IPS-NIHi7 (cell line): ENCODE measurements around the gene TBXA2R.
A peak's percentile ranks its signal among the peaks of the same experiment; 100 is the strongest.
"Not testable (repeated sequence)": the region's sequence is repeated elsewhere in the genome, so short reads cannot be mapped to it uniquely, and the experiment has no call there.

Source experiments
- DNase-seq: peaks from one replicate; pipeline ENCODE4 v3.0.0; 2012; ENCODE audit warnings: mixed read lengths; ENCODE audit errors: extremely low spot score

TBXA2R gene

DNA sequence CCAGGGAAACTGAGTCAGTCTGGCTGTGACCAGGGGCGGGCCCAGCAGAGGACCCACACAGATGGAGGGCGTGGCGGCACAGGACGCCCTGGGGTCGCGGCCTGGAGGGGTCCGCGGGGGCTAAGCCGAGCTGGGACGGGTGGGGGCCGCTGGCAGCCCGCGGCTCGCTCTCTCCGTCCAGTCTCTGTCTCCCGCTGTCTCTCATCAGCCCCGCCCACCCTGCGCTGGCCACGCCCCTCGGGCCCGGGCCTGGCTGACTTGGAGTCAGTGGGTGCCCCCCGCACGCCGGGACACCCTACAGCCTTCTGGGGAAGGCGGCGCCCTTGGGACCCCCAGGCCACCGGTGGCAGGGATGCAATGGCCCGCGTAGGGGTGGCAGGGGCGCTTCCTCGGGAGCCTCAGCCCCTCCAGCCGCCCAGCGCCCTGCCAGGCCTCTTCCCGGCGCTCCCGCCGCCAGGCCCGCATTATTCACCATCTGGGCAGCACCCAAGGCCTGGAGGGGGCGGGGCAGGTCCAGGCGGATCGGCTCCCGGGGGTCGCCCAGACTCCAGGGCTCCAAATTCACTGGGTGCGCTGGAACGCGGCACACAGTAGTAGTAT is at the start of gene TBXA2R:
TSS of gene TBXA2R (minus strand) at position 186 of the 600 bp plus-strand sequence. CDS start 6,241 bp downstream, outside the sequence.
- DNase-seq: peak; percentile 84

DNA sequence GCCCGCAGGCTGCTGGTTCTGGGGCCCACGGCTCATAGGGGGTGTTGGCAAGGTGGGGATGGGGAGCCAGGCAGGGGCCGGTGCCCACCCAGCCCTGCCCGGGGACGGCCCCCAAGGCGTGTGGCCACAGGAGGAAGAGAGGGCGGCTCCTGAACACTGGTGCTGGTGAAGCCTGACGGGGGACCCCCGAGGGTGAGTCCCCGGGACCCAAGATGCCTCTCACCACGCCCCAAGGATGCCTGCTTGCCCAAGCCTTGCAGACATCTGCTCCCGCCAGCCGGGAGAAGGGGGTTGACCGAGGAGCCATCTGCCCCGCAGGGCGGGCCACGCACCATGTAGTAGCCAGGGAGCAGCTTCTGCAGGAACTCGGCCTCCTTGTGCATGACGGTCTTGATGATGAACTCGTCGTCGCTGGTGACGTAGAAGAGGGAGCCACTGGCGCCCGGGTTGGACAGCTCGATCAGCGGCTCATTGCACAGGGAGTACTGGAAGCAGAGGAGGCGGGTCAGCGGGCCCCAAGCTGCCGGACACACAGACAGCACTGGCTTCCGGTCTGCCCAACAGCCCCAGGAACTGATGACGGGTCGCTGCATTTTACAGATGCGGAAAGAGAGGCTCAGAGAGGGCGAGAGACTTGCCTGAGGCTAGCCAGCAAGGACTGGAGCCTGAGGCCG is 49.5 kb upstream of the TBXA2R start:
- DNase-seq: no peak

DNA sequence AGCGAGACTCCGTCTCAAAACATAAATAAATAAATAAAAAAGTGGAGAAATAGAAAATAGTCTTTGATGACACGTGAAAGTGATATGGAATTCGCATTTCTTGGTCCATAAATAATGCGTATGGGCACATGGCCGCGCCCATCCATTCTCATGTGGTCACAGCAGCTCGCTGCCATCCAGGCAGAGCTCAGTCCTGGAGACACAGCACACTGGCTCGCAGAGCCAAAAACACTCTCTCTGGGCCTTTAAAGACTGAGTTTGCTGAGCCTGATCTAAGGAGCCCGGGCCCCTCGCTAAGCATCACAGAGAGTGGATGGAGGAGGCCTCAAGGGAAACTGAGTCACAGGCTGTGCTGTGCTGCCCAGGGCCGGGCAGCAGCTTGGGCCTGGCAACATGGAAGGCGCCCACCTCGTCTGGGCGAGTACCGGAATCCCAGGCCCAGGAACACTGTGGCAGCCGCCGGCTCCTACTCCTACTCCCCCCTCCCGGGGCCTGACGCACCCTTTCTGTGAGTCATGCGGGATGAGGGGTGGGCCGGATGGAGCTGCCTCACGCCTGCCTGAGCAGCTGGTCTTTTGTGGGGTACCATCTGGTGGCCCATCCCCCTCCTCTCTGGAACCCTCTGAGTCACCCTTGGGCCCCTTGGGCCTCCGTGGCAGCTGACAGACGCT is 48.9 kb upstream of the TBXA2R start:
- DNase-seq: no peak

DNA sequence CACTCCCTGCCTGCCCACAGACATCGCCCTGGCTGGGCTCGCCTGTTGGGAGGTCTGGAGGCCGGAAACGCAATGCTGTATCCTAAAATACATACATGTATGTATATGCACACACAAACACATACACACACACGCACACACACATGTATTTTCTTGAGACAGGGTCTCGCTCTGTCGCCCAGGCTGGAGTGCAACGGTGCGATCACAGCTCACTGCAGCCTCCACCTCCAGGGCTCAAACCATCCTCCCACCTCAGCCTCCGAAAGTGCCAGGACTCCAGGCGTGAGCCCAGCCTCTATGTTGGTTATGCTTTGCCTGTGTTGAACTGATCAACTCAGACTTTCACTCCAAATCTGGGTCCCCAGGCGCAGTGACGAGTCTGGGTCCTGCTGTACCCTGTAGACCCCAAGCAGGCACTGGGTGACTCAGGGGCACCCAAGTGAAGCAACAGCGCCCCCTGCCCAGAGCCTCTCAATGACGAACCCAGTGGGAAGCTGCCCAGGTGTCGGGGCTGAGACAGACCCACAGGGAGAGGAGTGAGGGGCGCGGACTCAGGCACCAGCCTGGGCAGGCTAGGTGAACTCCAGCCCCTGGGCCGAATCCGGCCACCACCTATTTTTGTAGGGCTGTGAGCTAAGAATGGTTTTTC is 47.3 kb upstream of the TBXA2R start:
- peak; percentile 62 for DNase-seq

DNA sequence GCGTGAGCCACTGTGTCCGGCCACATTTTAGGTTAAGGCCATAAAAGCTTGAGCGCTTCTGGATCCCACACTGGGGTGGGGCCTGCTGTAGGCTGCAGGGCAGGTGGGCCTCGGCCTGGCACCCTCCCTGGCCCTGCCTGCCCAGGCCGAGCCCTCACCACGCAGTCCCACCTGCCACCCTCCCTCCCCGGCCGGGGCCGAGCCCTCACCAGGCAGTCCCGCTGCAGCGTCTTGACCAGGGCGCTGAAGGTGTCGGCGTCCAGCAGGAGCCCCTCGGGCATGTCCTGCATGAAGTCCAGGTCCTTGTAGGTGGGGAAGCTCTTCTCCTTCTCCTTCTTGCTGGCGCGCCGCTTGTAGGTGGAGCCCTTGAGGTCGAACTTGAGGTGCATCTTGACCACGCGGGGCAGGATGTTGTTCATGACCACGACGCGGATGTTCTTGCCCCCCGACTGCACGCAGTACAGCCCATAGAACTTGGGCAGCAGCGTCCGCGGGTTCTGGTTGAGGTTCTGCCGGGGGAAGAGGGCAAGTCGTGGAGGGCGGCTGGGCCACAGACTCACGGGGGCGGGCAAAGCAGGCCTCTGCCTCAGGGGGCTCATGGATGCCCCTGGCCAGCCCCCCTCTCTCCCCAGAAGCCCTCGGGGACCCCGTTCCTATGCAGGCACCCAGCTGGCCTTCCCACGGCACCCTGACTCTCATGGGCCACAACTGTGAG is 46.6 kb upstream of the TBXA2R start:
- no peak for DNase-seq

DNA sequence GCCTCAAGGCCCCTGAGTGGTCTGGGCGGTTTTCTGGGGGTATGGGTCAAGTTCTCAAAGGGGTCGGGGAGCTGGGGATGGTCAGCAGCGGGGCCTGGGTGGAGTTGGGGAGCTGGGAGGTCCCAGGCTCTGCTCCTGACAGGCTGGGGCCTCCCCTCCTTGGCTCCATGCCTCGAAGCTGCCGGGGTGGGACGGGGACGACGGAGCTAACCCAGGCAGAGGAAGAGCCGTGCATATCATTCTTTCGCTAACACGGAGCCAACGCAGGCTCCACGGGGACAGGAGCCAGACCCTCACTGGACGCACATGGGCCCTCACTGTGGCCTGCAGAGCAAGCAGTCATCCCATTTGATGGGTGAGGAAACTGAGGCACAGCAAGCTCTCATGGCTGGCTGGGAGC is 45.7 kb upstream of the TBXA2R start:
- DNase-seq: no peak

DNA sequence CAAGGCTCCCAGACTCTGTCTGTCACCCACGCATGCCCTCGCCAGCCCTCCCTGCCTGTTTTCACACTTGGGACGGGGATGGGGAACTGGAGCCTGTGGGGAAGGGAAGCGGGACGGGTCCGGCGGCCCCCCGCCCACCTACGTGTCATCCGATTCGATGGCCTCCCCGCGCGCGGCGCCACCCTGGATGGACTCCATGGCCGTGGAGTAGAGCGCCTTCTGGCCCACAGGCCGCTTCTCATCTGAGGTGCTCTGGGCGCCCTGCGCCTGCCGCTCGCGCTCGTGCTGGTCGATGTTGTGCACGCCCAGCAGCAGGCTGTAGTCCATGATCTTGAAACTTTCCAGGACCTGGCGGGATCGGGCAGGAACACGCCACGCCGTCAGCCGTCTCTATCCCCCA is 45.0 kb upstream of the TBXA2R start:
- DNase-seq: no peak

DNA sequence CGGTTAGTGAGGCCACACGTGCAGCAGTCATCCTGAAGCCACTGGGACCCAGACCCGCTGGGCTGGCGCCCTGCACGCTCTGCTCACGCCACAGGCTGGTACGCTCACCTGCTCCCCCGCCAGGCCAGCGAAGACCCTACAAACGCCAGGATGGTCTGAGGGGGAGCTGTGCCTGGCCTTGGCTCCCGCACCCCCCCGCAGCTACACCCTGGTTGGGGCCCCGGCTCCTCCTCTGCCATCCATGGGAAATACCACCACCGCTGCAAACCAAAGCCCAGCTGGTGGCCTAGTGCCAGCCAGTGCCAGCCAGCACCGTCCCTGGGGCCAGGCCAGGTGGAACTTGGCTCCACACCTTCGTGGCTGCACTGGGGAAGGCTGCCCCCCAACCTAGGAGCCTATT is 43.2 kb upstream of the TBXA2R start:
- no peak for DNase-seq

DNA sequence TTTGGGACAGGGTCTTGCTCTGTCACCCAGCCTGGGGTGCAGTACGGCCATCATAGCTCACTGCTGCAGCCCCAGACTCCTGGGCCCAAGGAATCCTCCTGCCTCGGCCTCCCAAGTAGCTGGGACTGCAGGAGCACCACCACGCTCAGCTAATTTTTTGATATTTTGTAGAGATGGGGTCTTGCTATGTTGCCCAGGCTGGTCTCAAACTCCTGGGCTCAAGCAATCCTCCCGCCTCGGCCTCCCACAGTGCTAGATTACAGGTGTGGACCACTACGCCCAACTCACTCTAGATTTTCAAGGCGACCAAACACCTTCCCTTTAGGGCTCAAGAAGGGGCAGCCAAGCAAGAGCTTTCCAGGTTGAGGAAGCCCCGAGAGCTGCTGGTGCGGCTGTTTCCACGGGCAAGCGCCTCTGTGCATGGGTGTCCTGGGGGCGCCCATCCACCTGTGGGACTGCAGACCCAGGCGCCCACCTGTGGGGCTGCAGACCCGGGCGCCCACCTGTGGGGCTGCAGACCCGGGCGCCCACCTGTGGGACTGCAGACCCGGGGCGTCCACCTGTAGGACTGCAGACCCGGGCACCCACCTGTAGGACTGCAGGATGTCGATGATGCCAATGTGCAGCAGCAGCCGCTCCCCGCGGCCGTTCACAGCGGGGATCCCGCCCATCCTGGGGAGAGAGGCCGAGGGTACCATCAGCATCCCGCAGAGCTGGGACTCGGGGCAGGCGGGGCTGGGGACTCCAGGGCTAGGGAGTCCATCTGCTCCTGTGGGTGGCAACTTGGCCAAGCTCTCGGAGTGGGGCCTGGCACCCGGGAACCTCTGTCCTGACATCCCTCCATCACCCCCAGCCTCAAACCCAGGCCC is 41.6 kb upstream of the TBXA2R start:
- no peak for DNase-seq

DNA sequence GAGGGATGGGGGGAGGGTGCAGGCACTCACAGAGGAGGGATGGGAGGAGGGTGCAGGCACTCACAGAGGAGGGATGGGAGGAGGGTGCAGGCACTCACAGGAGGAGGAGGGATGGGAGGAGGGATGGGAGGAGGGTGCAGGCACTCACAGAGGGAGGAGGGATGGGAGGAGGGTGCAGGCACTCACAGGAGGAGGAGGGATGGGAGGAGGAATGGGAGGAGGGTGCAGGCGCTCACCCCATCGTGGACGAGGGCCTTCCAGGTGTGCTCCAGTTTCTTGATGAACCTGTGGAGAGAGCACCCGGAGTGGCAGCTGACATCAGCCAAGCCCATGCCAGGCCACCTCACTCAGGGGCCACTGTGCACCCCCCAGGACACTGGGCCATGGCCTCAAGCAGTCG is 40.4 kb upstream of the TBXA2R start:
- DNase-seq: not testable (repeated sequence)

DNA sequence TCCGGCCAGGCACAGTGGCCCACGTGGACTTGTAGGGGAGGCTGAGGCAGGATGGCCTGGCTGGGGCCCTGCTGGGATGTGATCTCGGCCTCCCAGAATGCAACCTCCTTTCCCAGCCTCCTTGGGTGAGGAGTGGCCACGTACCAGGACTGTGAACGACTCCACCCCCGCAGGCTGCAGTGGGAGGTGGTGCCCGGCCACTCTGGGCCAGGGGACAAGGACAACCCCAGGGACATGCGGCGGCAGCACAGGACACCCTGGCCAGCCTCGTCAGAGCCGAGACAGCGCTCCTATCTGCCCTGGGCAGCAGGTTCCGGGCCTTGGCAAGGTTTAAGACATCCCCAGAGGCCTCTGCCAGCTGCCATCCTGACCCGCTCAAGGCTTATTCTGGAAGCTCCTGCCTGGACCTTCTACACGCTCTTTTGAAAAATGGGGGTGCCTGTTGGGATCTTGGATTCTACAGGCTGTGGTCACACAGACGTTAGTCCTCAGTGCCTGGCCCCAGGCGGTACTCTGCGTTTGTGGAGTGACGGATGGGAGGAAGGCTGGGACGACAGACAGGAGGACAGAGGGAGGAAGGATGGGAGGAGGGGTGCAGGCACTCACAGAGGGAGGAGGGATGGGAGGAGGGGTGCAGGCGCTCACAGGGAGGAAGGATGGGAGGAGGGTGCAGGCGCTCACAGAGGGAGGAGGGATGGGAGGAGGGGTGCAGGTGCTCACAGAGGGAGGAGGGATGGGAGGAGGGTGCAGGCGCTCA is 39.8 kb upstream of the TBXA2R start:
- no peak for DNase-seq

DNA sequence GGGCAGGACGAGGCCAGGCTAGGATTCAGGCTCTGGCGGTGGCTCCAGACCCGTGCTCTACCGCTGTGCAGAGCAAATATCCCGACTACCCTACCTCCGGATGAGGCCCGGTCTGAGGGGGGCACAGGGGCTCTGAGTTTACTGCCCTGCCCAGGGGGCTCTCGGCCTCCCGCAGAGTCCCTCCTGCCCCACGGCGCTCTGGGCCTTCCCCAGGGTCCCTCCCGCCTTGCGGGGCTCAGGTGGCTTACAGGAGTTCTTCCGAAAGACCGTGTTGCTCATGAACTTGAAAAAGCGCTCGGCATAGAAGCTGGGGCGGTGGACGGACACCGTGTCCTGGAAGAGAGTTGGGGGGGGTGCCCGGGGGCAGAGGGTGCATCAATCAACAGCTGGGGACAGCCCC is 39.1 kb upstream of the TBXA2R start:
- no peak for DNase-seq

DNA sequence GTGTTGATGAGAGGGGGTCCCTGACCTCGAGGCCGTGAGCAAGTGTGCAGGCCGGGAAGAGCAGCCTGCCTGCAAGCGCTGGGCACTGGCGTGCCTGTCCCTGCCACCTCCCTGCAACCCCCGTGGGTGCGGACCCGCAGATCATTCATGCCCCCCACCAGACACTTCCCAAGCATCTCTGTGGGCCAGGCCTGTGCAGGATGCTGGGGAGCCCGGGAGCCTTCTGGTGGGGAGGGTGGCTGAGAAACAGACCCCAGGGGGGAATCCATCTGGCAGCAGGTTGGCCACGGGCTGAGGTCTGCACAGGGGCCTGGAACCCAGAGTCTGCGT is 38.4 kb upstream of the TBXA2R start:
- DNase-seq: no peak

DNA sequence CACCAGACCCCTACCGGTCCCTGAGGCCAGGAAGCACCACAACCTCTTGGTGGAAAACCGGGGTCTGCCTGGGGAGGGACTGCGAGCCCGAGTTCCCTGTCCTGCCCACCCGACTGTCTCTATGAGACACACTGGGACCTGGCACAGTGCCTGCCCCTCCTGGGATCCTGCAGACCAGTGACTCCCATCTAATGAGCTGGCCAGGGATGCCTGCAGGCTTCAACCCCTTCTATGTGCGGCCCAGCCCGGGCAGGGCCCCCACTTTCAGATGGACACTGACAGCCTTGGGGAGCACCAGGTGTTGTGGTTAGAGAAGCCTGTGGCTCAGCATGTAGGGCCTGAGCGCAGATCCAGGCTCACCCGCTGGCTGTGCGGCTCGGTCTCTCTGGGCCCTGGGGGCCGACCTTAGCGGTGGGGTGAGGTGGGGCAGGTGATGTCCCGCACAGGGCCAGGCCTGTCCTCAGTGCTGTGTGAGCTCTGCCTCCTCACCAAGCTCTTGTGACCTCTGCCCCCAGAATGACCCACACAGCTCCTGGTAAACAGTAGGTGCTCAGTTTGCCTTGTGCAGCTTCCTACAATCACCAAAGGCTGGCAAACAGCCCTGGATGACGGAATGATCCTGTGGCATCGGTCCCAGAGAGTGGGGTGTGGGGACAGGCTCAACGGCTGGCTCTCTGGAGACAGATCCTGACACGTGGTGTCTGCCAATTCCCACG is 37.8 kb upstream of the TBXA2R start:
- no peak for DNase-seq

DNA sequence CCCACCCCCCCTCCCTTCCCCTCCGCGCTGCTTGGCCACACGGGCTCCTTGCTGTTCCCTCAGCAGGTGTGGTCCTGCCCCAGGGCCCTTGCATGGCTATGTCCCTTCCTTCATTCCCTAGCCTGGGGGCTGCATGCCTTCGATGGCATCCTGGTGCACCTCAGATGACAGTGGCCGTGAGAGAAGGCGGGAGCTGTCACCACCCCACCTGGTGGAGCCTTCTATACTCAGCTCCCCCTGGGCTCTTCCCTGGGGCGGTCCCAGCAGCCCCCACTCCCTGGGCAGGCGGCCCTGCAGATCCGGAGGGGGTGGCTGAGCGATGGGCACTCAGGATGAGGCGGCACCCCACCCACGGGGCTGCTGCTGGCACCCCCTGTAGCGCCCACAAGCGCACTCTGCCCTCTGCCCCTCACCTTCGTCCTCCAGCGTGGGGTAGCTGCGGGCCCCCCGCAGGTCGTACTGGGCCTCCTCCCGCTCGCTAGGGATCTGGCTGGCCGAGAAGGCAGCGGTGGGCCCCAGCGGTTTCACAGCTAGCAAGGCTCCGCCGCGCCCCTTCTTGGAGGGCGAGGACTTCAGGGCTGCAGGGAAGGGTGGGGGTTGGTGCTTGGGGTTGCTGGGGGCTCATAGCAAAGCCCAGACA is 37.1 kb upstream of the TBXA2R start:
- DNase-seq: no peak

DNA sequence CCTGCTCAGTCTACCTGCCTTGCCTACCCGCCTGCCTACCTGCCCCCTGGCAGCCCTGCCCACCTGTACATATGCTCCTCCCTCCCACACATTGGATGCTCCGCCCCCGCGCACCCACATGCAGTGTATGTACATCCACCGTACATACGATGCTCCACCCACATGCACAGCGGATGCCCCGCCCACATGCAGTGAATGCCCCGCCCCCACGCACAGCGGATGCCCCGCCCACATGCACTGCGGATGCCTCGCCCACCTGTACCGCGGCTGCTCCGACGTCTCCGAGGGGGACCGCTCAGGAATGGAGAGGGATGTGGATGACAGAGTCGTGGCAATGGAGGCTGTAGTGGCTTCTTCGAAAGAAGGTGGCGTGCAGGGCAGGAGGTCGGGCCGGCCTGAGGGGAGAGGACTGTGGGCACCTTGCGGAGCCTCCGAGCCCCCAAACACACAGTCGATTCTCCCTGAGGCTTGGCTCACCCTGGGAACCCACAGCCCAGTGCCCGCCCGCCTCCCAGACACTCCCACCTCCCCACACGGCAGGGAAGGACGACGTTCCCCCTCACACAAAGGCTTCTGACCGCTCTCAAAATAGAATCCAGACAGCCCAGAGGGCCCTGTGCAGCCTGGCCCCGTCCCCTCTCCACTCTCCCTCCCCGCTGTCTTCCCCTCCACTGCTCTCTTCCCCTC is 36.5 kb upstream of the TBXA2R start:
- DNase-seq: peak; percentile 58

DNA sequence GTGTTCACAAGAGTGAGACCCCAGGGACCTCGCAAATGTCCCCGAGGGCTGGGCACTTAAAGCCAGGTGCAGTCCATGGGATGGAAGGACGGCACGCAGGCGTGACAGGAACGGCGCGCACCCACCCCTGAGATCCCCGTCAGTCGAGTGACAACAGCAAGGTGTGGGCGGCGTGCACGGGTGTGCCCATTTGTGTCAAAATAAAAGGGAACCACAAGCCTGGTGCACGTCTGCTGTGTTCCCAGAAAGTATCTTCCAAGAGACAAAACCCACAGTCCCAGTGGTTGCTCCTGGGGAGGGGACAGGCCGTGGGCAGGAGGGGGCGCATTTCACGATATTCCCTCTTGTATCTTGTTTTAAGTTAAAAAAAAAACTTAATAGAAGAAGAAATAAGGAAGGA is 35.6 kb upstream of the TBXA2R start:
- no peak for DNase-seq

DNA sequence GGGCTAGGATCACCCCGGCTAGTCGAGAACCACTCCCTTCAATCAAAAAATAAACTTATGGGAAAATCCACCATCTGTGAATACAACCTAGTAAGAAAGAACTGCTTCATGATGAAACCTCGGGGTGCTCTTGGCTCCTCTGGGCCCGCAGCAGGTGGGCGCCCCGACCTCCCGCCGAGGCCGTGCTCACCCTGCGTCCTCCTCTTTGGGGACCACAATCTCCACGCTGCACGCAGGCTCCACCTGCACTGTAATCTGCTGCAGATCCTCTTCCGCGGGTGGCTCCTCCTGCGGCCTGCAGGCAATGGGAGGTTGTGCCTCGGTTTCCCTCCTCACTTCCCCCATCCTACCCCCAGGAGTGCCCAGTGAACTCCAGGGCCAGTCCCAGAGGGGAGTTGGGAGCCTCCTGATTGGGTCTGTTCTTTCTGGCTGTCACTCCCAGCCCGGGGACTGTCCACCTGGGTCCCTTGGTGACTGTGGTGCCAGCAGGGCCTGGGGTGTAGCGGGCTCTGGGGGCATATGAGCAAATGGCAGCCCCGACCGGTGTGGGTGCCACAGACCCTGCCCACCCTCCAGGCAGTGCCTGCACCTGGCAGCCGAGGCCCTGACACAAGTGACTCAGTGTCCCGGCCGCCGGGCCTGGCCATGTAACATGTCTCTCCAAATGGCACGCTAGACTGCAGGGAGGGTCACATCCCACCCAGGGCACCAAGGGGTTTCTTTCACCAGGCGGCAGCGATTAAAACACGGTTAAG is 35.0 kb upstream of the TBXA2R start:
- DNase-seq: no peak
